Measurements from ENCODE around the gene LONP1. TPM values are rescaled to one million over a fixed set of nuclear protein-coding genes. Genes with fewer than 3 reads are reported as not detected.
"Not testable (repeated sequence)": the region's sequence is repeated elsewhere in the genome, so short reads cannot be mapped to it uniquely, and the experiment has no call there.

Gene LONP1
- total RNA-seq, 1 donor from 2014 or later: 65.3 TPM

DNA sequence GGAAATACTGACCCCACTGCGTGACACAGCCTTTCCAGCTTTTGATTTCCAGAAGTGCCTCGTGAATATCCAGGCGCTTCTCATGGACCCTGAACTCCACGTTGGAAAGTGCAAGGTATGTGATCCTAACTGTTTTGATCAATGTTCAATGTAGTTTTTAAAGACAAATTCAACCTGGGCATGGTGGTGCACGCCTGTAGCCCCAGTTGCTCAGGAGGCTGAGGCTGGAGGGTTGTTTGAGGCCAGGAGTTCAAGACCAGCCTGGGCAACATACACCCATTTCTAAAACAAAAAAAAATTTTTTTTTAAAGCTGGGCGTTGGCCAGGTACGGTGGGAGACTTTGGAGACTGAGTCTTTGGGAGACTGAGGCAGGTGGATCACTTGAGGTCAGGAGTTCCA, 31.8 kb upstream of the LONP1 start:
- ATAC-seq: no peak

DNA sequence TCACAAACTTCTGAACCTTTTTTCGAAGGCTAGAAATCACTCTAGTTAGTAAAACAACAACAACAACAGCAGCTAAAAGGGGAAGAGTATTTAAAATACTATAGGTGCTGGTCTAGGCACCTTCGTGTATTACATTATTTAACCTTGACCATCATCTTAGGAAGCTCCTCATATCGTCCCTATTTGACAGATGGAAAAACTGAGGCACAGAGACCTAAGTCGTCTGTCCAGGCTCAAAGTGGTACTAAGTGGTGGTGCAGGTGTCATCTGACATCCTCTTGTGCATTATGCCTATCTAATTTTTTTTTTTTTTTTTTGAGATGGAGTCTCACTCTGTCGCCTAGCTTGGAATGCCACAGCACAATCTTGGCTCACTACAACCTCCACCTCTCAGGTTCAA, 29.6 kb upstream of the LONP1 start:
- Histone ChIP-seq H3K27ac (no peak overlapping the region), H3K9me3 (no peaks in the 10 kb centered on the region), H3K27me3 (ENCODE audit: low read depth) (peaks cover 18% of the 10 kb centered on the region), H3K4me1 (no peaks in the 10 kb centered on the region), H3K36me3 (no peaks in the 10 kb centered on the region), H3K4me3 (no peak overlapping the region)
- intact Hi-C loops (cut with DNase I): no loop called here
- TF ChIP-seq, protein P1, sequence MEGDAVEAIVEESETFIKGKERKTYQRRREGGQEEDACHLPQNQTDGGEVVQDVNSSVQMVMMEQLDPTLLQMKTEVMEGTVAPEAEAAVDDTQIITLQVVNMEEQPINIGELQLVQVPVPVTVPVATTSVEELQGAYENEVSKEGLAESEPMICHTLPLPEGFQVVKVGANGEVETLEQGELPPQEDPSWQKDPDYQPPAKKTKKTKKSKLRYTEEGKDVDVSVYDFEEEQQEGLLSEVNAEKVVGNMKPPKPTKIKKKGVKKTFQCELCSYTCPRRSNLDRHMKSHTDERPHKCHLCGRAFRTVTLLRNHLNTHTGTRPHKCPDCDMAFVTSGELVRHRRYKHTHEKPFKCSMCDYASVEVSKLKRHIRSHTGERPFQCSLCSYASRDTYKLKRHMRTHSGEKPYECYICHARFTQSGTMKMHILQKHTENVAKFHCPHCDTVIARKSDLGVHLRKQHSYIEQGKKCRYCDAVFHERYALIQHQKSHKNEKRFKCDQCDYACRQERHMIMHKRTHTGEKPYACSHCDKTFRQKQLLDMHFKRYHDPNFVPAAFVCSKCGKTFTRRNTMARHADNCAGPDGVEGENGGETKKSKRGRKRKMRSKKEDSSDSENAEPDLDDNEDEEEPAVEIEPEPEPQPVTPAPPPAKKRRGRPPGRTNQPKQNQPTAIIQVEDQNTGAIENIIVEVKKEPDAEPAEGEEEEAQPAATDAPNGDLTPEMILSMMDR (IDR thresholded peaks at IDR 0.05): no peak
- ATAC-seq (no peak), DNase-seq (no peak)

More for the DNA sequence above, 31.8 kb upstream of the LONP1 start:
- Histone ChIP-seq H3K36me3 (no peaks in the 10 kb centered on the region), H3K4me3 (no peak overlapping the region), H3K9me3 (no peaks in the 10 kb centered on the region), H3K4me1 (no peaks in the 10 kb centered on the region), H3K27ac (no peak overlapping the region), H3K27me3 (ENCODE audit: low read depth) (peaks cover 16% of the 10 kb centered on the region)
- no peak for DNase-seq
- TF ChIP-seq, protein P1 (IDR thresholded peaks at IDR 0.05): no peak
- intact Hi-C loops (cut with DNase I): no loop called here

DNA sequence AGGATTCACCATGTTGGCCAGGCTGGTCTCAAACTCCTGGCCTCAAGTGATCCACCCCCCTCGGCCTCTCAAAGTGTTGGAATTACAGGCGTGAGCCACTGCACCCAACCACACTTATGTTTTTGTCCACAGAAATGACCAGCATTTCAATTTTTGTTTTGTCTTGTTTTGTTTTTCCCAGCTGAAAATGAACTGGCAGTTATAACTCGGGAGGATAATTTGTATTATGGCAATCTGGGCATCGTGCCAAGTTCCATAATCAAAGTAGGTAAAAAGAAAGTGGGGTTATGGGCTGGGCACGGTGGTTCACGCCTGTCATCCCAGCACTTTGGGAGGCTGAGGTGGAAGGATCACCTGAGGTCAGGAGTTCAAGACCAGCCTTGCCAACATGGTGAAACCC, 29.0 kb upstream of the LONP1 start:
- peaks cover 18% of the 10 kb centered on the region for H3K27me3 ChIP-seq (ENCODE audit: low read depth)
- H3K27ac ChIP-seq; H3K4me1 ChIP-seq; DNase-seq; ATAC-seq; H3K36me3 ChIP-seq; H3K4me3 ChIP-seq; H3K9me3 ChIP-seq; intact Hi-C loops (cut with DNase I): not testable (repeated sequence)

DNA sequence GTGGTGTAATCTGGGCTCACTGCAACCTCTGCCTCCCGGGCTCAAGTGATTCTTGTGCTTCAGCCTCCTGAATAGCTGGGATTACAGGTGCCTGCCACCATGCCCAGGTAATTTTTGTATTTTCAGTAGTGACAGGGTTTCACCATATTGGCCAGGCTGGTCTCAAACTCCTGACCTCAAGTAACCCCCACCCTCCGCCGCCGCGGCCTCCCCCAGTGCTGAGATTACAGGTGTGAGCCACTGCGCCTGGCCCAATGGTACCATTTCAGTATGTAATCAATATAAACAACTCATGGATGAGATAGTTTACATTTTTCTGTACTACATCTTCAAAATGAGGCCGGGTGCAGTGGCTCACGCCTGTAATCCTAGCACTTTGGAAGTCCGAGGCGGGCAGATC, 25.1 kb upstream of the LONP1 start:
- H3K4me1 ChIP-seq; ATAC-seq; H3K9me3 ChIP-seq; intact Hi-C loops (cut with DNase I); H3K36me3 ChIP-seq; H3K4me3 ChIP-seq; H3K27ac ChIP-seq; DNase-seq: not testable (repeated sequence)
- peaks cover 18% of the 10 kb centered on the region for H3K27me3 ChIP-seq (ENCODE audit: low read depth)

DNA sequence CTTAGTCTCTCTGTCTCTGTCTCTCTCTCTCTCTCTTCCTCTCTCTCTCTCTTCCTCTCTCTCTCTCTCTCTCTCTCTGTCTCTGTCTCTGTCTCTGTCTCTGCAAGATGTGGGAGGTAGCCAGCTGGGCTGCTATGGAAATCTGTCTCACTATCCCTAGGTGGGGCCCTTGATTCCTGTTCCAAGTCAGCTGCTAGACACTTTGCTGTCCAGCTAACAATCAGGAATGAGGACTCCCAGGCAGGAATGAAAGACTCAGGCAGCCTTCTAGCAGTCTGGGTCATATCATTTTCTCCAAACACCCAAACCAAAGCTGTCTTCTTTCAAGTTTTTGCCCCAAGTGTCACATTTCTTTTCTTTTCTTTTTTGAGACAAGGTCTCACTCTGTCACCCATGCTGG, 23.7 kb upstream of the LONP1 start:
- Histone ChIP-seq H3K9me3 (no peaks in the 10 kb centered on the region), H3K4me3 (no peak overlapping the region), H3K27me3 (ENCODE audit: low read depth) (peaks cover 7% of the 10 kb centered on the region), H3K4me1 (no peaks in the 10 kb centered on the region), H3K27ac (no peak overlapping the region), H3K36me3 (no peaks in the 10 kb centered on the region)
- intact Hi-C loops (cut with DNase I): no loop called here
- no peak for ATAC-seq
- TF ChIP-seq, protein P1 (IDR thresholded peaks at IDR 0.05): no peak
- no peak for DNase-seq

DNA sequence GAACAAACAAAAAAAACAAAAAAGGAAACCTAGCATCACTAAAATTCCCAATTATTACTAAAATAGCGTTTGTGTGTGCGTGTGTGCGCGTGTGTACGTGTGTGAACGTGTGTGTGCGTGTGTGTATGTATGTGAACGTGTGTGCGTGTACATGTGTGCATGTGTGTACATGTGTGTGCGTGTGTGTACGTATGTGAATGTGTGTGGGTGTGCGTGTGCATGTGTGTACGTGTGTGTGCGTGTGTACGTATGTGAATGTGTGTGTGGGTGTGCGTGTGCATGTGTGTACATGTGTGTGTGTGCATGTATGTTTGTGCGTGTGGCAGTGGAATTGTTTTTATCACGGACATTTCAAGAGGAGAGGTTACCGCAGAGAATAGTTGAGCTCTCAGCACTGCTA, 22.1 kb upstream of the LONP1 start:
- ATAC-seq: no peak
- TF ChIP-seq, protein P1 (IDR thresholded peaks at IDR 0.05): no peak
- Histone ChIP-seq H3K27ac (no peak overlapping the region), H3K36me3 (no peaks in the 10 kb centered on the region), H3K4me1 (no peaks in the 10 kb centered on the region), H3K27me3 (ENCODE audit: low read depth) (peaks cover 5% of the 10 kb centered on the region), H3K4me3 (no peak overlapping the region), H3K9me3 (no peaks in the 10 kb centered on the region)
- intact Hi-C loops (cut with DNase I): no loop called here
- DNase-seq: no peak

DNA sequence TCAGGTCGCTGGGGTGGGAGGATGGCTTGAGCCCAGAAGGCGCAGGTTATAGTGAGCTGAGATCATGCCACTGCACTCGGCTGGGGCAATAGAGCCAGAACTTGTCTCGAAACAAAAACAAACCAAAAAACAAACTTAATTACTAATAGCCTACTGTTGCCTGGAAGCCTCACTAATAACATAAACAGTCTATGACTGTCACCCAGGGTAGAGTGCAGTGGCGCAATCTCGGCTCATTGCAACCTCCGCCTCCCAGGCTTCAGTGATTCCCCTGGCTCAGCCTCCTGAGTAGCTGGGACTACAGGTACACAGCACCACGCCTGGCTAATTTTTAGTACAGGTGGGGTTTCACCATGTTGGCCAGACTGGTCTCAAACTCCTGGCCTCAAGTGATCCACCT, 18.5 kb upstream of the LONP1 start:
- H3K9me3 ChIP-seq: no peaks in the 10 kb centered on the region
- H3K36me3 ChIP-seq: no peaks in the 10 kb centered on the region
- no peak for DNase-seq
- H3K4me1 ChIP-seq: no peaks in the 10 kb centered on the region
- TF ChIP-seq, protein P1 (IDR thresholded peaks at IDR 0.05): no peak
- H3K4me3 ChIP-seq: no peak overlapping the region
- peak; percentile 19 to 64 for ATAC-seq
- H3K27me3 ChIP-seq (ENCODE audit: low read depth): no peaks in the 10 kb centered on the region
- no peak overlapping the region for H3K27ac ChIP-seq
- intact Hi-C loops (cut with DNase I): no loop called here

DNA sequence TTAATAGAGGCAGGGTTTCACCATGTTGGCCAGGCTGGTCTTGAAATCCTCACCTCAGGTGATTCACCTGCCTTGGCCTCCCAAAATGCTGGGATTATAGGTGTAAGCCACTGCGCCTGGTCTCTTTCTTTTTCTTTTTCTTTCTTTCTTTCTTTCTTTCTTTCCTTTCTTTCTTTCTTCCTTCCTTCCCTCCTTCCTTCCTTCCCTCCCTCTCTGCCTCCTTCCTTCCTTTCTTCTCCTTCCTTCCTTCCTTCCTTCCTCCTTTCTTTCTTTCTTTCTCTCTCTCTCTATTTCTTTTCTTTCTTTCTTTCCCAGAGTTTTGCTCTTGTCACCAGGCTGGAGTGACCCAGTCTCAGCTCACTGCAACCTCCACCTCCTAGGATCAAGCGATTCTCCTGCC, 13.2 kb upstream of the LONP1 start:
- H3K27ac ChIP-seq; H3K9me3 ChIP-seq; DNase-seq; H3K36me3 ChIP-seq; intact Hi-C loops (cut with DNase I); H3K4me3 ChIP-seq; ATAC-seq; H3K27me3 ChIP-seq (ENCODE audit: low read depth); H3K4me1 ChIP-seq: not testable (repeated sequence)
